HG02973 (cell line): ENCODE measurements around the gene TXNDC5.

Experiments used
- ATAC-seq: cut with Tn5 transposase; IDR thresholded peaks from one replicate; pipeline ENCODE4 v1.9.1; 2021; ENCODE audit warnings: moderate library complexity; ENCODE audit not compliant: unreplicated experiment

TXNDC5 gene

DNA sequence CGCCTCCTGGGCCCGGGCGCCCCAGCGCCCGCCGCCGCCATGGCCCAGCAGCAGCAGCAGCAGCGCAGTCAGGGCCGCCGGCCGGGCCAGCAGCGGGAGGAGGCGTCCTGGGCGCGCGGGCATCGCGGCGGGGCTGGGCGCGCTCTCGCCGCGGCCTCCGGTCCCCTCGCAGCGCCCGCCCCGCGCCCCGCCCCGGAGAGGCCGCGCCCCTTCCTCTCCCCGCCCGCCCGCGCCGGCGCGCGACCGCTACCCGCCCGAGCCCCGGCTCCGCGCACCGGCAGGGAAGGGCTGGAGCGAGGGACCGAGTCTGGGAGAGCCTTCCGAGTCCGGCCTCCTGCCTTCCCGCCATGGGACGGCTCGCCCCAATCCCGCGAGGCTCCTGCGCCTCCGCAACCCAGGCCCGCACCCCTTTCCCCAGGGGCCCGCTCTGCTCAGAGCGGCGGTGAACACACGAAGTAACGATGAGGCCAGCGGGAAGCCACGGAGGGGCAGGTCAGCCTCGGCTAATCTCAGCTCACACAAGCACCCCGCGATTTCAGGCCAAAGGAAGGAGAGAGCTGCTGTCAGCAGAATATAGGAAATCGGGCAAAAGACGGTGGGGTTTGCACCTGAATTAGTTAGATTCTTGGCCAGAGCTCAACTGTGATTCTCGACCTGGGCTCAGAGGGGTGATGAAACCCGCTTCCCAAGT, at the start of gene TXNDC5:
TXNDC5 (minus strand) TSS at position 135 of the 691 bp plus-strand sequence; CDS start at position 123, 12 bp downstream.
- ATAC-seq: peak; percentile 57

DNA sequence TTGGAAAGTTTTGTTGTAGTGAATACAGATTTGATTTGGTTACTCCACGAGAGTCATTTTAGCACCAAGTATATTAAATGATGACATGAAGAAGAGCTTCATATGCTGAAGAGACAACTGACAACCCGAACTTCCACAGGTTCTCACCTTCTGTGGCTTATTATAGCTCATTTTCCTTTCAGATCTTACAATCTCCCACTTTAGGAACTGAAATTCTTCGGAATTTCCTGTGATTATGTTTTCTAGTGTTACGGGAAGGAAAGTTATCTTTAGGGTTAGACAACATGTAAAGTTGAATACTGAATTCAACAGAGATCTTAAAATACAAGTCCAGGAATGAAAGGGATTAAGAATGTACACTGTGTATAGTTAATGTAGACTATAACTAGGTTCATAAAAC, 49.6 kb upstream of the TXNDC5 start:
- no peak for ATAC-seq

DNA sequence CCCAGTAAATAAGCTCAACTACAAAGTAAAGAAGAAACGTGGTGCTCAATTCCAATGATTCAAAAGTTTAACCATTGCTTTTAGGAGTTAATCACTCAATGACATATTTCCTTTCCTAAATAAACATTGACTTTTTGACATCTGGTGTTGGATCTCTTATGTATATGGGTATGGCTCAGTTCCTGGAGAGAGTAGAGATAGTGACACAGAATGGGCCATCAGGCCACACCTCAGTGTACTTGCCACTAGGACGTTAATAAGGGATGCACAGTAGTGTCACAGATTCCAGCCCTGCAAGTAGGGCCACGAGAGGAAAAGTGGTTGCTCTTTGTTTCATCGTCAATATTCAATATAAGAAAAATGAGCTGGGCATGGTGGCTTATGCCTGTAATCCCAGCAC, 48.9 kb upstream of the TXNDC5 start:
- no peak for ATAC-seq

DNA sequence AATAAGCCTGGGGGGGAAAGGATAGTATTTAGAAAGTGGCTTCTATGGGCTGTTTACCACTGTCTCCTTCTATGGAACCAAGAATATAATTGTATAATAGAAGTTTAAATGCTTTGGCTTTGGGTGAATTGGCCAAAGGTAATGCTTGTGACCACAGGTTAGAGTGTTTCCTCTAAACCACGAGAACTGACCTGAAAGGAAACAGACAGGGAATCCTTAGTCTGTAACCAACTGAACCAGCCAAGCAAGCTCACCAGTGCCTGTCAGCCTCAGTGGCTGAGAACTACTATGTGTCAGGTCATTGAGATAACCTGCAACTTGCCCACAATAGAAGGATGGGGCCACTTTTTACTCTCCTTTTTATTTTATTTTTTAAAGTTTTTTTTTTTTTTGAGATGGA, 47.9 kb upstream of the TXNDC5 start:
- no peak for ATAC-seq

DNA sequence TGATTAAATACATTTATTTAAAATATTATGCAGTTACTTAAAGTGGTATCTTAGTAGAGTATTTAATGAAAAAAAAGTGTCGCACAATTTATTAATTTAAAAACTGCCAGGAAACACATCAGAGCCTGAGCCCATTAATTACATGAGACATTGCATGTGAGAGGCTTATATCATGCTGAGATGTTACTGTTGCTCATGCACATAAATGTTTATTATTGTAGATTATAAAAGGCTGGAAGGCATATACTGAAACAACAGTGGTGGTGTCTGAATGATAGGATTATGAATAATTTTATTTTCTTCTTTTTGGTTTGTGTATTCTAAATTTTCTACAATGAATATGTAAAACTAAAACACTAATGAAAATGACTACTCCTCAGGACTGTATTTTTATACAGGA, 45.7 kb upstream of the TXNDC5 start:
- ATAC-seq: no peak

DNA sequence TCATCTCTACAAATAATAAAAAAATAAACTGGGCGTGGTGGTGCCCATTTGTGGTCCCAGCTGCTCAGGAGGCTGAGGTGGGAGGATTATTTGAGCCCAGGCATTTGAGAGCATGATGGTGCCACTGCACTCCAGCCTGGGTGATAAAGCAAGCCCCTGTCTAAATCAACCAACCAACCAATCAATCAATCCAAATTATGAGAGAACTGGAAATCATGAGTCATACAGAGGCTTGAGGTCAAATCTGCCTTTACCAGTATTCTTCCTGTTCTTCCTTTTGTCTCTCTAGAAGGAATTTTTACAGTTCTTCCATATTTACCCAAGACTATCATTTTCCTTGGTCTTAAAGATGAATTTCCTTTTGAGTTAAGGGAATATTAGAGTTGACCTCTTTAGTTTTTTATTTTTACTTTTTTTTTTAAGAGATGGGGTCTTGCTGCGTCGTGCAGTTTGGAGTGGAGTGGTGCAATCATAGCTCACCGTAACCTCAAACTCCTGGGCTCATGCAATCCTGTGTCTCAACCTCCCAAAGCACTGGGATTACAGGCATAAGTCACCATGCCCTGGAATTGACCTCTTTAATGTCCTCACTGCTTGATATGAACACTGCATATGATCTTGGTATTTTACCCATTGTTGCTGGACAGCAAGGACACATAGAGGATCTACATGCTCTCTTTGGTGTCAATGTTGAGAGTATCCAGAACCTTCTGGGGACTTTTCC, 44.1 kb upstream of the TXNDC5 start:
- no peak for ATAC-seq

DNA sequence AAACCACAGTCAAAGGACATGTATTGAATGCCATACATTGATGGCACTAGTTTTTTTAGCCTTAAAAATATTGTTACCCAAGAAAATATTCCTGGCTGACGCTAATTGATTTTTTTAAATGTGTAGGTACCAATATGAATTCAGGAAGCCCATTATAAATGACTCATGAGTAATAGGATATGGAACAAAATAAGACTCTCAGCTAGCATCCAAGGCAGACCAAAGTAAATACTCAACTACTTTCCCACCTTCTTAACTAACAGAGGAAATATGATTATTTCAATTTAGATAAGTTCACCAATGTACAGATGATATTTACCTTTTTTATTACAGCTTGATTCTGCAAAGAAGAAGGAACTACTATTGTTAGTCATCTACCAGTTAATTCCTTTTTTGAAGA, 43.2 kb upstream of the TXNDC5 start:
- ATAC-seq: no peak

DNA sequence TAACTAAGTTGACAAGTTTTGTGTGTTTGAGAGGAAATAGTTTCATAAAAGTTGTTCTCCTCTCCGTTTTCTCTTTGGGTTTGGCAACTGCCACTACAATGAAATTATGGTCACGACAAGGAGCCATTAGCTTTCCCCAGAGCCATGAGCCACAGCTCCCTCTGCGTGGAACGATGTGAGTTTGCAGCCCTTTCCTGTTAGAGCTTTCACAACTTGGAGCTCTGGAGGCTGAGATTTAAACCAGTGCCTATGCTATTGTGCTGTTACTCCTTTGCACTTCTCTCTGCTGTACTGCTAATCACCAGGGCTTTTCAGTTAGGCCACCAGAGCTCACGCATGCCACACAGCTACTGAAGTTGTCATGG, 29.3 kb upstream of the TXNDC5 start:
- no peak for ATAC-seq

DNA sequence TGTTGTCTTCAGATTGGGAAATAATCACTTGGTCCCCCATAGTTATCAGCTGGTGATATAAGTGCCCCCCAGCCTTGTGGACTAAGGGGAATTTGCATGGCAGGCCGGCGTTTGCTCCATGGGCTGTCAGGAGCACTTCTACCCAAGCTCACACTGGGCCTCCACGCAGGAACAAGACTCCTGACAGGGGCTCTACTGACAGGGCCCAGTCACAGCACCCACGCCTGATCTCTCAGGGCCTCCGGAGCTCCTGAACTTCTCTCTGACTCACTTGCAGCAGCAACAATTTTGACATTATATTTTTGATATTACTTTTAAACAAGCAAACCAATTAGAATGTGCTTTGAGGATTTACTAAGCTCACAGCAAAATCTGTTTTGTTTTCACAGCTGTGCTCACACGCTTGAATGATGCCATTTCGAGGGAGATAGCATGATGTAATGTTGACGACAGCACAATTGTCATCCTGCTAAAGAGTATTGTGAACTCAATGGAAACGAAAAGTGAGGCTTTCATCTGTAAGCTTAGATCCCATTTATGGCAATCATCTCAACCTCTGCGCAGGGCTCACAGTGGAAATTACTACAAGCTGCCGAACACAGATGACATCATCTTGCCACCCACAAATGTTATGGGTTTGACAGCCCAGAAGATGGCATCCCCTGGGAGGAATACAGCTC, 28.7 kb upstream of the TXNDC5 start:
- ATAC-seq: no peak

DNA sequence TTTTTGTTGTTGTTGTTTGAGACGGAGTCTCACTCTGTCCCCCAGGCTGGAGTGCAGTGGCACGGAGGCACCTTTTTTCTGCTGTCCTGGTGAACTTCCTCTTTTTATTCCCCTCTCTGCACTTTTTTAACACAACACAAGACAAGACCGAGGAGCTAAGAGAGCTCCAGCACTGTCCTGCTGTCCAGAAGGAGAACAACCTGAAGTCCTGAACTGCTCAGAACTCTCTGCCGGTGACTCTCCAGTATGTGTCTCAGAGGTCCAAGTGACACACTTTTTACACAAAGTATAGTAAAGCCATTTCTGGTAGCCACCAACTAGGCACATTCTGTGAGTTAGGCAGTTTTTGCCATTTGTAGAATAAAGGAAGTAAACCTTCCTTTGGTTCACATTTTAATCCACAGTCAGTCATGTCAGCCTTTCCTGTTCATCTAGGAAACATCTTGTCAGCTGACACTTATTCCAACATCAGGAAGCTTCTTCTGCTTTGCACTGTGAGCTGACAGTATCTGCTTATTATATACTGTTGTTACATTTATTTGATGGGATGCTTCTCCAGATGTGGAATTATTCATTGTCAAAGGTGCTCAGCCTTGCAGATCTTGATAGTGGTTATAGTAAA, 28.1 kb upstream of the TXNDC5 start:
- no peak for ATAC-seq

DNA sequence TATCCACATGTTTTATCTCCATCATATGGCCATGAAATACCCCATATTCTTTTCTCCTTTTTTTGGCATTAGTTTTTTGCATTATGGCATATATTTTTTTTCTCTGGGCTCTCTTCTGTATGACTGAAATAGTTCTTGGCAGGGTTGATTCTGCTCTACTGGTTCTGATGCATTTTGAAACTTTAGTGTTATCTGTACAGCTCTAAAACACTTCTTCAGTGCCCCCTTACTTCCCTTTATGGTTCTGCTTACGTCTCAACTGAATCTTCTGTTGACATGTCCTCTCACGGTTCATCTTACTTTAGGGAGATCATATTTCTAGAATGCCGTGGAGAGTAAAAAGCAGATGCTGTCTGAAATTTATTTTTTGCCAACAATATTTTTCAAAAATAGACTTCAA, 23.2 kb upstream of the TXNDC5 start:
- ATAC-seq: peak; percentile 98

DNA sequence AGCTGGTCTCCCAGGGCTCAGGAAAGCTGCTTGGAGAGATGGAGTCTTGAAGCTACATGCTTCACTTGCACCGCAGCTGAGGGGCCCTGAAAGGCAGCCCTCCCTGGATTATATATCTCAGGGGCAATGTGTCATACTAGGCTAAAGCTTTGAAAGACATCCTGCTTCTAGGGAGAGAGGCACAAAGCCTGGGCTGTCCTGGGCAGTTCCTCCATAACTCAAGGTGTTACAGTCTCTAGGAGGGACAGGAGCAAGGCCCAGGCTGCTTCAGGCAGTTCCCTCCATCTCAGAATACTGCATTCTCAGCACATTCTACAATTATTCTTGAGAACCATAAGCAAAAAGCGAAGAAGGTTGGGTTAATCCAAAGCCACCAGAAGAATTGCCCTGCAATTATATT, 22.0 kb upstream of the TXNDC5 start:
- ATAC-seq: no peak

DNA sequence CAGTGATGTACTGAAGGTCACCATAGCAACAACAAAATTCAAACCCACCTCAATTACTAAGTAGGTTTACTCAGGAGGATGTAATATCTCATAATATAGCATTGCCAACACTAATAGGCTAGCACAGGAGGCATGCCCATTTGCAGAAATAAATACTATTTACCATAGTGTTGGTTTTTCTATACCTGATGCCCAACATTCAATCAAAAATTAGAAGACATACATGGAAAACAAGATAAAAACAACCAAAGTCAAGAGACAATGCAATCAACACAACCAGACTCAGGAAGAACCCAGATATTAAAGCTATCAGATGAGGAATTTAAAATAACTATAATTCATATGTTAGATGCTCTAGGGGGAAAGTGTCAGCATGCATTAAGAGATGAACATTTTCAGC, 14.3 kb upstream of the TXNDC5 start:
- ATAC-seq: no peak

DNA sequence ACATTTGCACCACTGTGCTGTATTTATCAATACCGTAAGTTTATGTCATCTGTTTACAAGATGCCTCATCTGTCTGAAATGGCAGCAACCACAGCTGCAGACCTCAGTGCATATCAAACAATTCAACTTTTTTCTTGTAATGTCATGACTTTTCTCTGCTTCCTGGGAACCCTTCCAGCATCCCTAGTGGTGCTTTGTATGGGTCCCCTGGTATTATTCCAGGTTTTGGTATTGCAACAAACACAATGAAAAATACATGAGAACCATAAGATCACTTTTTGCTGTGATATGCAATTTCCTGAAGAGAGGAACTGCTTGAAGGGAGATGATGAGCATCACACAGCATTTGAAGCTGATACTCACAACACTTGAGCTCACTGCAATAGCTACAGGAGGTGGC, 12.0 kb upstream of the TXNDC5 start:
- no peak for ATAC-seq

DNA sequence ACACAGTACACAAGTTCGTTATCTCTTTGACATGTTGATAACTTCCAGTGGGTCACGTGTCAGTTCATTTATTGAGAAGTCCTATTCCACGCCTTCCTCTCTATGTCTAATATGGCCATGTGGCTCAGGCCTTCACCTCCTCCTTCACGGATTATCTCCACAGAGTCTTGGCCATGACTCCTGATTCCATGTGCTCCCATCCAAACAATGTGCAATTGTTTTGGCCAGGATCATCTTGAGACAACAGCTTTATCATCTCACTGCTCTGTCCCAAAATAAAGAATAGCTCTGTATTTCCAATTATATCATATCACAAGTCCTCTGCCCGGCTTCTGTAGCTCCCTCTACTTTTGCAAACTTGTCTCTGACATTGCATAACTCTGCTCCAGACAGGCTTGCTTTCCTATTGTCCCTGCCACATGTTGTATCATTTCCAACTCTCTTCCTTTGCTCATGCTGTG, 11.1 kb upstream of the TXNDC5 start:
- ATAC-seq: no peak

DNA sequence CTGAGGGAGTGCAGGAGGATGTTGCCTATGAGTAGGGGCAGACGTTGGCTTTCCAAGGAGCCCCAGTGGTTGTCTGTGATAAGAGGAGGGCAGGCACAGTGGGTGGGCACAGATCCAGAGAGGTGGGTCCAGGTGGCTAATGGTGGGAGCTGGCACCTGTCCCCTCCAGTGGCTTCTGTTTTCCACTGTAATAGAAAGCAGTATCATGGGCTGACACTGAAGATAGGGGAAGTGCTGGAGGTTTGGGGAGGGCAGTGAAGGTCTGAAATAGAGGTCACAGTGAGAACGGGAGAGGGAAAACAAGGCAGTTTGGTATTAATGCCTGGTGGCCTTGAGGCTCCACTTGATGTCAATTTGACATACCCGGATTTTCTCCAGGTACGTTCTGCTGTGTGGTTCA, 10.5 kb upstream of the TXNDC5 start:
- no peak for ATAC-seq

DNA sequence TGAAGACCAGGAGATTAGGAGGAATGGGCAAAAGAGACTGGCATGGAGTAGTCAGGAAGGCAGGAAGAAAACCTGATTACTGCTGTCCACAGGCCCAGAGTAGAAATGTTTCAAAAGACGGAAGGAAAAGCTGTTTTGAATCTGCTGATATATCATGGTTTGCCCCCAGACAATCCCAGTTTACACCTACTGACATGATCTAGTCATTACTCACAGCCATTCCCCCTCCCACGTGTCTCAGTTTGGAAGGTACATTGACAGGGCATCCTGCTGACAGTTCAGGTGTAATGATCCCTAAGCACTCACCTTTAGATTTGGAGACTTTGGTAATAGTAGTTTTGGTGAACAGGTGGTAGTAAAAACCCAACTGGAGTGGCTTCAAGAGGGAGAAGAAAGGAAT, 9.8 kb upstream of the TXNDC5 start:
- ATAC-seq: no peak

DNA sequence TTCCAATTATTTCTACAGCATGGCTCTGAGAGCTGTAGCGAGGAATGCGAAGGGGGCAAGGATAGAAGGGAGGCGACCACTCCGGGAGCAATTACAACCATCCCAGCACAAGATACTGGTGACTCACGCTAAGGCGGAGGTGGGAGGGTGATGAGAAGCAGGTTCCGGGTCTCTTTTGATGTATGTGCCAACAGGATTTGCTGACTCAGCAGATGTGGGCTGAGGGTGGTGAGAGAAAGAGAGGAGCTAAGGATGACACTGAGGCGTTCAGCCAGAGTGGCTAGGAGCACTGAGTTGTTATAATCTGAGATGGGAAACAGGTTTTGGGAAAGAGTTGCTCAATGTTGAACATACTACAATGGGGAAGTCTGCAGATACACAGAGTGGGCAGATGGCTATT, 9.3 kb upstream of the TXNDC5 start:
- ATAC-seq: no peak

DNA sequence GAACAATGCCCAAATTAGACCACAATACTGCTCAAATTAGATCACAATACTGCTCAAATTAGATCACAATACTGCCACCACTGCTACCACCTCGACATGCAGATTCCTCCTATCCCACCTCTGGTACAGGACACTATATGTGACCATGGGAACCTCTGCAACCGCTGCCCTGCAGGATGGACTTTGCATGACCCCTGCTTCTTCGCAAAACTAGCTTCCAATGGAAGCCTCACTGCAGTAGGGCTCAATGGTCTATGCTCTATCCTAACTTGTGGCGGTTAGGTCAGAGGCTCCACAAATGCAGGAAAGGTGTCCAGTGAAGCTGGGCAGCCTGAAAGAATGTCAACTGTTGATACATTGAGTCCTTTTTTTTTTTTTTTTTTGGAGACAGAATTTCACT, 7.8 kb upstream of the TXNDC5 start:
- ATAC-seq: no peak

DNA sequence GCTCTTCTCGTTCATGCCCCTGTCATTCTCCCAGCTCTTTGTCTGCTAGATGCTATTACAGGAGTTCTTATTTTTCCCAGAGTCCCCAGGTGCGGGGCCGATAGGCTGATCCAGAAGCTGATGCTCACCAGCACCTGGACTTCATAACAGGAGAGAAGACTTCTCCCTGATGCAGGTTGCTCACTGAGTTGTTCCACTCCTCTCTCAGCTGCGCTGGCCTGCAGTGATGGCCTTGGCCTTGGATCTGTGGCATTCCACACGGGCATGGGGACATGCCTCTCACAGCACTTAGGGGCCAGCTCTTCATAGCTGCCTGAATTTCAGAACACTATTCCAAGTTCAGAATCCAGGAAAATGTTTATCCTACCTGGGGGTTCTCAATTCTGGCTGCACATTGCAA, 7.1 kb upstream of the TXNDC5 start:
- no peak for ATAC-seq

DNA sequence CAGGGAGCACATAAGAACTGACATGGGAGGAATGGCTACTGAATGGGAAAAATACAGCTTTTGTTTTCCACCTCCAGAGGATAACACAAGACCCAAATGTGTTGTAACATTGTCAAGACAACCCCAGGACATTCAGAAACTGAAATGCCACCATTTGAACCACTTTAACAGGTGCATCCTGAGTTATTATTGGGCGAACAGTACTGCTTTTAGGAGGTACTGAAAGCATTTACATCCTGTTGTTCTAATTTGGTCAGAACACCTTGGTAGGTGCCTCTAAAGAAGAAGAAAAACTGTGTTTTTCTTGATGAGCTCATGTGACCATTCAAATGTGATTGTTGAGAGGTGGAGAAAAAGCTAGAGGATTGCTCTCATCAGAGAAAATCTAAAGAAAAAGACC, 6.4 kb upstream of the TXNDC5 start:
- peak; percentile 85 for ATAC-seq
